Measurements from ENCODE around the gene LENG9. TPM values are rescaled to one million over a fixed set of nuclear protein-coding genes. Genes with fewer than 3 reads are reported as not detected.

The LENG9 gene
- total and polyA plus RNA-seq, 4 donors = 1.8 to 13.8 (median 8.2) TPM

DNA sequence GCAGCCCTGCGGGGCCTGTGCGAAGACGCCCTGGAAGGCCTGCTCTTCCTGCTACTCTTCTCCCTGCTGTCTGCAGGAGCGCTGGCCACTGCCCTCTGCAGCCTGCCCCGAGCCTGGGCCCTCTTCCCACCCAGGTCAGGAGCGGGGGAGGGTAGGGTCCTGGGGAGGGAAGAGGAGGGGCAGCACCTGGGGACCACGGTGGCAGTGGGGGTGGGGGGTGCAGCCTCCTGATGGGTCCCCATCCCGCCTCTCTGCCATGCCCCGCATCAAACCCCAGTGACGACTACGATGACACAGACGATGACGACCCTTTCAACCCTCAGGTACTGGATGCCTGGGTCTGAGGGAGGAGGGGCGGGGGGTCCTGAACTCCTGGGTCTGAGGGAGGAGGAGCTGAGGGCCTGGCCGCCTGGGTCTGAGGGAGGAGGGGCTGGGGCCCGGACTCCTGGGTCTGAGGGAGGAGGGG, 28.0 kb downstream of the LENG9 start:
- peaks cover 0 to 32% (median 4%) of the 10 kb centered on the region in 5 donors for H3K4me1 ChIP-seq (ENCODE audit: control insufficient read depth in 5 of 5, insufficient read depth in 5 of 5, low read length in 5 of 5)
- H3K27ac ChIP-seq (ENCODE audit: low read depth in 1 of 2, low read length in 1 of 2) = no peak overlapping the region
- no peaks in the 10 kb centered on the region for H3K27me3 ChIP-seq (ENCODE audit: control insufficient read depth in 3 of 3, insufficient read depth in 3 of 3, low read length in 2 of 3)
- WGBS, 2 donors = 55 to 58% methylated on average over 14 to 16 of the region's 16 CpGs
- H3K9me3 ChIP-seq (ENCODE audit: control insufficient read depth in 4 of 4, insufficient read depth in 3 of 4, low read length in 3 of 4) = no peaks in the 10 kb centered on the region
- no peak for ATAC-seq (ENCODE audit: insufficient read depth, low FRiP score)
- DNase-seq = no peak
- TF ChIP-seq, protein P1, sequence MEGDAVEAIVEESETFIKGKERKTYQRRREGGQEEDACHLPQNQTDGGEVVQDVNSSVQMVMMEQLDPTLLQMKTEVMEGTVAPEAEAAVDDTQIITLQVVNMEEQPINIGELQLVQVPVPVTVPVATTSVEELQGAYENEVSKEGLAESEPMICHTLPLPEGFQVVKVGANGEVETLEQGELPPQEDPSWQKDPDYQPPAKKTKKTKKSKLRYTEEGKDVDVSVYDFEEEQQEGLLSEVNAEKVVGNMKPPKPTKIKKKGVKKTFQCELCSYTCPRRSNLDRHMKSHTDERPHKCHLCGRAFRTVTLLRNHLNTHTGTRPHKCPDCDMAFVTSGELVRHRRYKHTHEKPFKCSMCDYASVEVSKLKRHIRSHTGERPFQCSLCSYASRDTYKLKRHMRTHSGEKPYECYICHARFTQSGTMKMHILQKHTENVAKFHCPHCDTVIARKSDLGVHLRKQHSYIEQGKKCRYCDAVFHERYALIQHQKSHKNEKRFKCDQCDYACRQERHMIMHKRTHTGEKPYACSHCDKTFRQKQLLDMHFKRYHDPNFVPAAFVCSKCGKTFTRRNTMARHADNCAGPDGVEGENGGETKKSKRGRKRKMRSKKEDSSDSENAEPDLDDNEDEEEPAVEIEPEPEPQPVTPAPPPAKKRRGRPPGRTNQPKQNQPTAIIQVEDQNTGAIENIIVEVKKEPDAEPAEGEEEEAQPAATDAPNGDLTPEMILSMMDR (IDR thresholded peaks at IDR 0.05; ENCODE audit: control extremely low read depth, extremely low read depth) = no peak
- H3K36me3 ChIP-seq (ENCODE audit: control insufficient read depth in 4 of 4, insufficient read depth in 4 of 4, low read length in 4 of 4) = peaks cover 0 to 7% (median 4%) of the 10 kb centered on the region in 4 donors
- no peak overlapping the region for H3K4me3 ChIP-seq
- H3K9ac ChIP-seq (ENCODE audit: insufficient read depth in 1 of 2, low read length in 2 of 2) = no peak overlapping the region

DNA sequence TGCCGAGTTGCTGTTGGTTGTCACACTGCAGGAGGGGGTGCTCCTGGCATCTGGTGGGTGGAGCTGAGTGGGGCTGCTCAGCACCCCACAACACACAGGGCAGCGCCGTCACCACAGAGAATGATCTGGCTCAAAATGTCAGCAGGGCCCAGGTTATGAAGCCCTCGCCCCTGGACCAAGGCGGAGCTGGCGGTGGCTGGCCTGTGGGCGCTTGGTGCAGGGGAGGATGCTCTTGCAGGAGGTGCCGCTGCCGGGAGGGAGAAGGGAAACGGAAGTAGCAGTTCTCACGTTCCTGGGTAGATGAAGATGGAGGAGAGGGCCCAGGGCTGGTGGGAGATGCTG, 28.7 kb downstream of the LENG9 start:
- H3K27ac ChIP-seq (ENCODE audit: low read depth in 1 of 2, low read length in 1 of 2) = no peak overlapping the region
- H3K36me3 ChIP-seq (ENCODE audit: control insufficient read depth in 4 of 4, insufficient read depth in 4 of 4, low read length in 4 of 4) = peaks cover 0 to 5% (median 3%) of the 10 kb centered on the region in 4 donors
- DNase-seq (no peak), ATAC-seq (ENCODE audit: insufficient read depth, low FRiP score) (no peak)
- peaks cover 0 to 33% (median 6%) of the 10 kb centered on the region in 5 donors for H3K4me1 ChIP-seq (ENCODE audit: control insufficient read depth in 5 of 5, insufficient read depth in 5 of 5, low read length in 5 of 5)
- 51% methylated on average over 11 of the region's 11 CpGs for WGBS, 2 donors
- no peak overlapping the region for H3K4me3 ChIP-seq
- H3K27me3 ChIP-seq (ENCODE audit: control insufficient read depth in 3 of 3, insufficient read depth in 3 of 3, low read length in 2 of 3) = no peaks in the 10 kb centered on the region
- TF ChIP-seq, protein P1 (IDR thresholded peaks at IDR 0.05; ENCODE audit: control extremely low read depth, extremely low read depth) = no peak
- no peaks in the 10 kb centered on the region for H3K9me3 ChIP-seq (ENCODE audit: control insufficient read depth in 4 of 4, insufficient read depth in 3 of 4, low read length in 3 of 4)
- no peak overlapping the region for H3K9ac ChIP-seq (ENCODE audit: insufficient read depth in 1 of 2, low read length in 2 of 2)

DNA sequence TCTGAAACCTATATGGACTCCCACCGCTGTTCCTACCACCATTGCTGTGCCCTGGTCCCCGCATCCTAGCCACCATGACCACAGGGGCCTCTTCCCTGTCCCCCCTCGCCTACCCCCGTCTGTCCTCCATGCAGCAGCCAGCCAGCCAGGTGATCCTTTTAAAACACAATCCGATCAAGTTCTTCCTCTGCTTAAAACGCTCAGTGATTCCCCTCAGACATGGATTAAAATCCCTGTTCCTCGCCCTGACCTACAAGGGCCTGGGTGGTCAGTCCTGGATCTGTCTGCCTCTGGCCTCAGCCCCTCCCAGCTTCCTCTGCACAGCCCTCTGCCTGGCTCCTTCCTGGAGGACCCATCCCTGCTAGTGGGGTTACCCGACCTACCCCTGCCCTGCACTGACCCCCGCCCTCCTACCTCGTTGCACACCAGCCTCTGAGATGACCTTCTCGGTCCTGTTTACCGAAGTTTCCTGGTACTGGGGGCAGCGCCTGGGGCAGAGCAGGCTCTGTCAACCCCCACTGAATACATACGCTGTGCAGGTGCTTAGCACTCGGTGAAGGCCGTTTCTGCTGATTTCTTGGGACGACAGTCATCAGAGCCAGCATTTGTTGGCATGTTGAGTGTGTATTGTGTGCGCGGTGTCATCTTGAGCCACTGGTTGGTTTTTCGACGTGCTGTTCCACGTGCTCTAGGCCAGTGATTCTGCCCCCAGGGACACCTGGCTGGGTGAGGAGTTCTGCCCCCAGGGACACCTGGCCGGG, 29.3 kb downstream of the LENG9 start:
- TF ChIP-seq, protein P1 (IDR thresholded peaks at IDR 0.05; ENCODE audit: control extremely low read depth, extremely low read depth) = no peak

More for the DNA sequence above, 29.3 kb downstream of the LENG9 start:
- no peak for DNase-seq
- Histone ChIP-seq H3K27ac (ENCODE audit: low read depth in 1 of 2, low read length in 1 of 2) (no peak overlapping the region), H3K9ac (ENCODE audit: insufficient read depth in 1 of 2, low read length in 2 of 2) (no peak overlapping the region), H3K9me3 (ENCODE audit: control insufficient read depth in 4 of 4, insufficient read depth in 3 of 4, low read length in 3 of 4) (no peaks in the 10 kb centered on the region), H3K27me3 (ENCODE audit: control insufficient read depth in 3 of 3, insufficient read depth in 3 of 3, low read length in 2 of 3) (no peaks in the 10 kb centered on the region), H3K4me3 (no peak overlapping the region), H3K4me1 (ENCODE audit: control insufficient read depth in 5 of 5, insufficient read depth in 5 of 5, low read length in 5 of 5) (peaks cover 0 to 38% (median 6%) of the 10 kb centered on the region in 5 donors), H3K36me3 (ENCODE audit: control insufficient read depth in 4 of 4, insufficient read depth in 4 of 4, low read length in 4 of 4) (peaks cover 0 to 5% (median 3%) of the 10 kb centered on the region in 4 donors)
- WGBS, 2 donors = 62% methylated on average over 23 of the region's 23 CpGs
- no peak for ATAC-seq (ENCODE audit: insufficient read depth, low FRiP score)
